Measurements from ENCODE around the gene PEAR1.
A peak's percentile ranks its signal among the peaks of the same experiment; 100 is the strongest.

The PEAR1 gene

GRCh38 chr1:156893048-156893953, at the start of gene PEAR1:
TSS of gene PEAR1 (plus strand) at chr1:156893718. CDS start at chr1:156903927, 10,209 bp downstream.
- no peak for DNase-seq

- DNase-seq: no peak
These were observed 49.4 kb upstream of the PEAR1 start for GRCh38 chr1:156844102-156844501.

GRCh38 chr1:156844638-156845037, 48.9 kb upstream of the PEAR1 start:
- no peak for DNase-seq

- no peak for DNase-seq
These were observed 48.2 kb upstream of the PEAR1 start for GRCh38 chr1:156845055-156845952.

GRCh38 chr1:156845953-156846545, 47.5 kb upstream of the PEAR1 start:
- no peak for DNase-seq

- DNase-seq: no peak
These were observed 46.9 kb upstream of the PEAR1 start for GRCh38 chr1:156846643-156847042.

GRCh38 chr1:156847591-156848460, 45.7 kb upstream of the PEAR1 start:
- no peak for DNase-seq

GRCh38 chr1:156848461-156849150, 44.9 kb upstream of the PEAR1 start:
- no peak for DNase-seq

- no peak for DNase-seq
These were observed 44.4 kb upstream of the PEAR1 start for GRCh38 chr1:156849151-156849496.

GRCh38 chr1:156851779-156852417, 41.6 kb upstream of the PEAR1 start:
- no peak for DNase-seq

GRCh38 chr1:156852418-156852874, 41.1 kb upstream of the PEAR1 start:
- DNase-seq: peak; percentile 92 to 95

- no peak for DNase-seq
These were observed 39.8 kb upstream of the PEAR1 start for GRCh38 chr1:156853761-156854160.

GRCh38 chr1:156854634-156855033, 38.9 kb upstream of the PEAR1 start:
- no peak for DNase-seq

GRCh38 chr1:156856282-156856785, 37.2 kb upstream of the PEAR1 start:
- no peak for DNase-seq

GRCh38 chr1:156857532-156857931, 36.0 kb upstream of the PEAR1 start:
- DNase-seq: no peak

GRCh38 chr1:156858555-156858956, 35.0 kb upstream of the PEAR1 start:
- no peak for DNase-seq

GRCh38 chr1:156858959-156859522, 34.5 kb upstream of the PEAR1 start, which contains the start of gene INSRR:
TSS of gene INSRR (minus strand) at chr1:156859117. CDS start at chr1:156858621, 496 bp downstream.
- no peak for DNase-seq

- DNase-seq: no peak
These were observed 33.9 kb upstream of the PEAR1 start for GRCh38 chr1:156859523-156860112.

GRCh38 chr1:156860113-156860627, 33.3 kb upstream of the PEAR1 start:
- peak; percentile 44 to 48 for DNase-seq
